CD14-positive monocyte (primary cell): ENCODE measurements around the gene COL4A1. TPM values are rescaled to one million over a fixed set of nuclear protein-coding genes. Genes with fewer than 3 reads are reported as not detected.

Source experiments
- DNase-seq, 3 donors: peaks; one replicate each; pipeline ENCODE4 v3.0.0-alpha.2; 2011 to 2022
- H2AFZ ChIP-seq: 2 replicates; pipeline ENCODE4 v1.6.0; 2012; ENCODE audit warnings: mild to moderate bottlenecking, low read depth, low read length, inconsistent platforms; ENCODE audit not compliant: insufficient read depth, poor library complexity, severe bottlenecking
- H3K27ac ChIP-seq, 2 donors: 1 replicate in 1 of 2; 2 replicates in 1 of 2; pipeline ENCODE4 v1.5.1; 2012 to 2013; ENCODE audit warnings: low read length in 2 of 2, control low read depth in 1 of 2, inconsistent platforms in 1 of 2, low read depth in 1 of 2, mild to moderate bottlenecking in 1 of 2
- H3K27me3 ChIP-seq, 2 donors: one replicate each; pipeline versions ENCODE4 v1.6.0 to v1.6.1; 2011 to 2013; ENCODE audit warnings: low read length in 2 of 2; ENCODE audit not compliant: control insufficient read depth in 2 of 2, insufficient read depth in 2 of 2
- H3K36me3 ChIP-seq, 2 donors: replicated peaks in 1 of 2; 1 replicate in 1 of 2; 2 replicates in 1 of 2; pipeline versions ENCODE4 v1.5.1 to v1.6.1; 2012 to 2013; ENCODE audit warnings: low read length in 2 of 2, control low read depth in 1 of 2, inconsistent platforms in 1 of 2, mild to moderate bottlenecking in 1 of 2; ENCODE audit not compliant: insufficient read depth in 2 of 2, control insufficient read depth in 1 of 2
- H3K4me1 ChIP-seq, 2 donors: 1 replicate in 1 of 2; 2 replicates in 1 of 2; pipeline versions ENCODE4 v1.5.1 to v1.6.1; 2012 to 2013; ENCODE audit warnings: low read length in 2 of 2, control low read depth in 1 of 2, inconsistent platforms in 1 of 2, mild to moderate bottlenecking in 1 of 2, moderate library complexity in 1 of 2; ENCODE audit not compliant: insufficient read depth in 2 of 2, control insufficient read depth in 1 of 2
- H3K4me2 ChIP-seq: replicated peaks from 2 replicates; pipeline ENCODE3; 2012; ENCODE audit warnings: low read length, moderate library complexity, mild to moderate bottlenecking; ENCODE audit not compliant: poor library complexity, severe bottlenecking; ENCODE audit errors: extremely low read depth
- H3K4me3 ChIP-seq, 3 experiments: fragments of 200-600 bp in 1 of 3; sonication (generic) in 1 of 3; replicated peaks in 1 of 3; 1 replicate in 2 of 3; 2 replicates in 1 of 3; pipeline ENCODE4 v1.5.1; 2011 to 2013; ENCODE audit warnings: low read length in 3 of 3, mild to moderate bottlenecking in 3 of 3, control low read depth in 2 of 3, low read depth in 2 of 3, inconsistent platforms in 1 of 3, moderate library complexity in 1 of 3
- H3K79me2 ChIP-seq: 2 replicates; pipeline ENCODE4 v1.6.0; 2012; ENCODE audit warnings: mild to moderate bottlenecking, control low read depth, inconsistent platforms, low read length, moderate library complexity; ENCODE audit not compliant: insufficient read depth
- H3K9ac ChIP-seq: 2 replicates; pipeline ENCODE4 v1.6.0; 2017; ENCODE audit warnings: low read length, mild to moderate bottlenecking; ENCODE audit not compliant: insufficient read depth, poor library complexity, severe bottlenecking
- H3K9me3 ChIP-seq, 2 donors: replicated peaks in 1 of 2; 1 replicate in 1 of 2; 2 replicates in 1 of 2; pipeline versions ENCODE4 v1.5.1 to v1.6.1; 2012 to 2013; ENCODE audit warnings: low read length in 2 of 2, control low read depth in 1 of 2; ENCODE audit not compliant: control insufficient read depth in 1 of 2, insufficient read depth in 1 of 2
- H4K20me1 ChIP-seq: 2 replicates; pipeline ENCODE4 v1.6.0; 2012; ENCODE audit warnings: mild to moderate bottlenecking, low read length, control low read depth, moderate library complexity; ENCODE audit not compliant: insufficient read depth
- H3K27ac Mint-ChIP-seq, 7 donors: one replicate each; pipeline ENCODE4 v1.8.0; 2020; ENCODE audit warnings: mild to moderate bottlenecking in 7 of 7, mixed read lengths in 7 of 7, moderate library complexity in 6 of 7, inconsistent platforms in 2 of 7
- H3K27me3 Mint-ChIP-seq, 3 donors: one replicate each; pipeline ENCODE4 v1.8.0; 2021 to 2022; ENCODE audit warnings: low read depth in 3 of 3, mild to moderate bottlenecking in 3 of 3, mixed read lengths in 3 of 3, moderate library complexity in 3 of 3, inconsistent platforms in 1 of 3
- H3K36me3 Mint-ChIP-seq, 2 donors: one replicate each; pipeline ENCODE4 v1.8.0; 2020; ENCODE audit warnings: mixed read lengths in 2 of 2, inconsistent platforms in 1 of 2, mild to moderate bottlenecking in 1 of 2
- H3K4me1 Mint-ChIP-seq: one replicate; pipeline ENCODE4 v1.8.0; 2020; ENCODE audit warnings: mild to moderate bottlenecking, mixed read lengths
- H3K4me3 Mint-ChIP-seq, 2 donors: one replicate each; pipeline ENCODE4 v1.8.0; 2020; ENCODE audit warnings: mild to moderate bottlenecking in 2 of 2, mixed read lengths in 2 of 2, moderate library complexity in 1 of 2
- H3K9me3 Mint-ChIP-seq, 7 donors: one replicate each; pipeline ENCODE4 v1.8.0; 2020 to 2022; ENCODE audit warnings: mixed read lengths in 7 of 7, mild to moderate bottlenecking in 6 of 7, moderate library complexity in 6 of 7, inconsistent platforms in 2 of 7
- CTCF ChIP-seq: fragments of 200-600 bp; IDR thresholded peaks from one replicate; pipeline ENCODE4 v1.8.0; 2022; ENCODE audit warnings: antibody characterized with exemption, mild to moderate bottlenecking
- WGBS: methylation state at CpG from one replicate; pipeline ENCODE4 v1.1.5; 2013; ENCODE audit warnings: missing lambda C conversion rate; ENCODE audit not compliant: insufficient coverage; 5-methylcytosine and 5-hydroxymethylcytosine counted together
- intact Hi-C, 2 donors: fragments of 100-400 bp; cut with micrococcal nuclease; formaldehyde crosslinking; loops; one replicate each; pipeline versions ENCODE4 v1.15.0 to v1.15.1; 2023
- polyA plus RNA-seq, 3 donors: library from polyadenylated mRNA; depleted of rRNA in 1 of 3; unstranded in 2 of 3; stranded (reverse) in 1 of 3; fragments of 300-500 nt in 2 of 3; fragments of >200 nt in 1 of 3; fragmentation: Illumina TruSeq in 2 of 3; gene quantifications; 1 replicate in 2 of 3; 2 replicates in 1 of 3; pipeline ENCODE4 v1.2.3, GENCODE V29; 2012 to 2021

COL4A1 gene
- polyA plus RNA-seq, 3 donors: 0.16 to 0.25 TPM; not detected in 1

DNA sequence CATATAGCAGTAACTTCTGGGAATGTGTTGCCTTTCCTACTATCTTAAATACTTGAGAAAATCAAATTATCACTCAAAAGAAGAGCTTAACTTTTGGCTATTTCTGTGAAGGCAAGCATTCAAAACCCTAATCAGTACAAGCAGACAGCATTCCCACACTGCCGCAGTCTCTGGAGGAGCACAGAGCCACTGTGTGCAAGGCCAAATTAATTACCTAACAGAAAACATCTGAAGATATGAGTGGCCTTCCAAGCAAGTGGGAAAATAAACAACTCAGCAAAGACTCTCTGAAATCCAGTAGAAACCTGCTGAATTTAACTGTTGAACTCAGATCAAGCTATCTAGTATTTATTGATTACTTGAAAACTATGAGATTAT is 68.2 kb downstream of the COL4A1 start:
- DNase-seq: no peak
- Mint-ChIP-seq H3K4me3 (no peak overlapping the region), H3K27me3 (peaks cover 17 to 22% (median 17%) of the 10 kb centered on the region in 3 donors), H3K36me3 (no peaks in the 10 kb centered on the region), H3K9me3 (peaks cover 0 to 3% (median 0%) of the 10 kb centered on the region in 7 donors), H3K4me1 (no peaks in the 10 kb centered on the region), H3K27ac (no peak overlapping the region)
- Histone ChIP-seq H3K79me2 (no peaks in the 10 kb centered on the region), H3K9ac (no peak overlapping the region), H2AFZ (no peak overlapping the region), H3K9me3 (no peaks in the 10 kb centered on the region), H3K27me3 (peaks cover 0 to 2% of the 10 kb centered on the region in 2 donors), H3K27ac (no peak overlapping the region), H3K4me3 (no peak overlapping the region), H3K4me2 (no peak overlapping the region), H3K4me1 (no peaks in the 10 kb centered on the region), H3K36me3 (no peaks in the 10 kb centered on the region), H4K20me1 (no peaks in the 10 kb centered on the region)
- intact Hi-C loops: no loop called here
- 40% methylated on average over 1 of the region's 1 CpG for WGBS
- TF ChIP-seq CTCF: no peak

GRCh38 chr13:110237875-110238817 is 68.8 kb downstream of the COL4A1 start:
- intact Hi-C loops: no loop called here
- TF ChIP-seq CTCF: no peak
- Histone ChIP-seq H3K4me3 (no peak overlapping the region), H2AFZ (peak overlapping the region; percentile 6), H3K79me2 (no peaks in the 10 kb centered on the region), H3K27me3 (peaks cover 0 to 2% of the 10 kb centered on the region in 2 donors), H3K9me3 (no peaks in the 10 kb centered on the region), H3K36me3 (no peaks in the 10 kb centered on the region), H3K27ac (no peak overlapping the region), H3K4me1 (no peaks in the 10 kb centered on the region), H3K4me2 (no peak overlapping the region), H3K9ac (no peak overlapping the region), H4K20me1 (no peaks in the 10 kb centered on the region)
- no peaks in the 10 kb centered on the region for H3K4me1 Mint-ChIP-seq
- 78% methylated on average over 2 of the region's 5 CpGs for WGBS
- H3K27me3 Mint-ChIP-seq: peaks cover 15 to 19% (median 19%) of the 10 kb centered on the region in 3 donors
- no peak overlapping the region for H3K27ac Mint-ChIP-seq
- H3K4me3 Mint-ChIP-seq: no peak overlapping the region
- H3K36me3 Mint-ChIP-seq: no peaks in the 10 kb centered on the region
- peaks cover 0 to 3% (median 0%) of the 10 kb centered on the region in 7 donors for H3K9me3 Mint-ChIP-seq
- no peak for DNase-seq
